Neural cell (in vitro differentiated cells): ENCODE results near the gene RIN3.

ENCODE experiments used
- CTCF ChIP-seq: fragments of 450-650 bp; IDR thresholded peaks from 2 replicates; pipeline ENCODE4 v1.5.1; 2014; ENCODE audit warnings: antibody characterized with exemption, mild to moderate bottlenecking, moderate library complexity; ENCODE audit not compliant: poor library complexity, severe bottlenecking
- TAF1 ChIP-seq: IDR thresholded peaks from 2 replicates; pipeline ENCODE4 v1.6.1; 2012; ENCODE audit warnings: low read depth

GRCh38 chr14:92578511-92578910 is 64.9 kb downstream of the RIN3 start:
- no peak for TF ChIP-seq CTCF
- TF ChIP-seq TAF1: no peak
